ENCODE results near the gene GATD1.
A peak's percentile ranks its signal among the peaks of the same experiment; 100 is the strongest.

Gene GATD1

DNA sequence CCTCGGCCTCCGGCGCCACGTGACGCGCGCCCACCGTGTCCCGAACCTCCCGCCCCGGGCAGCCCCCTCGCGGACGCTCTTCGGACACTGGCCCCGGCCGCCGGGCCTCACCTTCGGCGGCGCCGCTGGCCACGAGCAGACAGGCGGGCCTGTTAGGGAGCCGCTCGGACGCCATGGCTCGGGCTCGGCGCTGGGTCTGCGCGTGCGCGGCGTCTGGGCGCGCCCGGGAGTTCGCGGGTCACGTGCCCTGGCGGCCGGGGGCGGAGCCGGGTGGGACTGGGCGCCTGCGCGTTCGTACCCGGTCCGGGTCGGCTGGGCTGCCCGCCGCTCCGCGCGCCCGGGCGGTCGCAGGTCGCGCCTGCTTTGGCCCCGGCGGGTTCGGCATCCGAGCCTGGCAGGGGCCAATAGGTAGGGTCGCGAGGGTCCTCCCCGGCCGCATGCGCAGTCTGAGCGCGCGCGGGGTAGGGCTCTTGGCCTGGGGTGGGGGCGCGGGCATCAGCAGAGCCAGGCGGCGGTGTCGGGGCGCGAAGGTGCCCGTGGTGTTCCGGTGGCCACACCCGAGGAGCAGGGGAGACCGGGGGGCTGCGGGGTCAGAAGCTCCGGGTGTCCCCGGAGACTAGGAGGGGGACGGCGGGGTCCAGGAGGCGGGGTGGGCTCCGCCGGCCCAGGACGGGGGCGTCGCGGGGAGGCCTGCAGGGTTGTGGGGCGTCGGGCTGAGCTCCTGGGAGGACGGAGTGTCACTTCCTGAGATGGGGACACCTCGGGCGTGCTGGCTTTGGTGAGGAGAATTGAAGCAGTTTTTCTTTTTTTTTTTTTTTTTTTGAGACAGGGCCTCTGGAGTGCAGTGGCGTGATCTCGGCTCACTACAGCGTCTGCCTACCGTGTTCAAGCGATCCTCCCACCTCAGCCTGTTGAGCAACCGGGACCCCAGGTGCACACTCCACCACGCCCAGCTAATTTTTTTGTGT lies at the start of gene GATD1:
GATD1 (minus strand) TSS at position 200 of the 968 bp plus-strand sequence; CDS start at position 175, 25 bp downstream.
- H3K4me3 ChIP-seq (ENCODE audit: control insufficient read depth, low read depth, low read length): peak within 1 kb of the TSS; percentile 92
- no peak for TF ChIP-seq CTCF (IDR thresholded peaks at IDR 0.05; ENCODE audit: control insufficient read depth, insufficient read depth, low read depth, low read length, missing control alignments)
- no peak for DNase-seq (ENCODE audit: low read depth)

DNA sequence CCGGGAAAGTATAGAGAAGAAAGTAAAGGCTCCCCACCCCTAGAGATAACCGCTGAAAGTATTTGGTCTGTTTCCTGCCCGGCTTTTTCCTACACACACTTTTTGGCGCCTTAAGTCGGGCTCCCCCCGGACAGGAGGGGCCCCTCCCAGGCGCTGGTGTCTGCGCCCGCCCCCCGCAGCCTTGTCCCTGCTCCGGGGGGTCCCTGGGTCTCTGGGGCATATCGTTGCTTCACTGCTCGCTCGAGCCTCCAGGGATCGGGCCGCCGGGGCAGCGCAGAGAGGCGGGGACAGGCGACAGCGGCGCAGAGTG lies 49.5 kb upstream of the GATD1 start:
- TF ChIP-seq CTCF (IDR thresholded peaks at IDR 0.05; ENCODE audit: control insufficient read depth, insufficient read depth, low read depth, low read length, missing control alignments): no peak
- peak overlapping the region; percentile 14 for H3K4me3 ChIP-seq (ENCODE audit: control insufficient read depth, low read depth, low read length)

DNA sequence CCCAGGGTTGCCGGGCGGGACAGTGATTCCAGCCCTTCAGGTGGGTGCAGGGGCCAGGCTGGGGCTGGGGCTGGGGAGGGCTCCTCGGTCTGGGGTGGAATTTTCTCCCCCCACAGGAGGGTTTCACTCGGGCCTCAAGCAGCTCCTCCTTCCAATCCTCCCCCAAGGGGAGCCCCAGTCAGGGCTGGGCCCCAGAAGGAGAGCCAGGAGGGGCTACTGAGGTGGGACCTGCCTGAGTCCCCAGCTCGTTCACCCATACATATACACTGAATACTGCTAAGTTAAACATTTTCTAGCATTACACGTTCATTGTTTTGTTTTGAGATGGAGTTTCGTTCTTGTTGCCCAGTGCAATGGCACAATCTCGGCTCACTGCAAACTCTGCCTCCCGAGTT lies 48.9 kb upstream of the GATD1 start:
- DNase-seq (ENCODE audit: low read depth): no peak
- TF ChIP-seq CTCF (IDR thresholded peaks at IDR 0.05; ENCODE audit: control insufficient read depth, insufficient read depth, low read depth, low read length, missing control alignments): no peak
- H3K4me3 ChIP-seq (ENCODE audit: control insufficient read depth, low read depth, low read length): no peak overlapping the region

More for the DNA sequence above, 49.5 kb upstream of the GATD1 start:
- no peak for DNase-seq (ENCODE audit: low read depth)

- no peak for TF ChIP-seq CTCF (IDR thresholded peaks at IDR 0.05; ENCODE audit: control insufficient read depth, insufficient read depth, low read depth, low read length, missing control alignments)
- no peak for DNase-seq (ENCODE audit: low read depth)
- H3K4me3 ChIP-seq (ENCODE audit: control insufficient read depth, low read depth, low read length): no peak overlapping the region
Observed at GRCh38 chr11:825366-826226, 48.3 kb upstream of the GATD1 start.

GRCh38 chr11:824942-825341 lies 47.7 kb upstream of the GATD1 start:
- no peak overlapping the region for H3K4me3 ChIP-seq (ENCODE audit: control insufficient read depth, low read depth, low read length)
- TF ChIP-seq CTCF (IDR thresholded peaks at IDR 0.05; ENCODE audit: control insufficient read depth, insufficient read depth, low read depth, low read length, missing control alignments): no peak
- DNase-seq (ENCODE audit: low read depth): no peak

DNA sequence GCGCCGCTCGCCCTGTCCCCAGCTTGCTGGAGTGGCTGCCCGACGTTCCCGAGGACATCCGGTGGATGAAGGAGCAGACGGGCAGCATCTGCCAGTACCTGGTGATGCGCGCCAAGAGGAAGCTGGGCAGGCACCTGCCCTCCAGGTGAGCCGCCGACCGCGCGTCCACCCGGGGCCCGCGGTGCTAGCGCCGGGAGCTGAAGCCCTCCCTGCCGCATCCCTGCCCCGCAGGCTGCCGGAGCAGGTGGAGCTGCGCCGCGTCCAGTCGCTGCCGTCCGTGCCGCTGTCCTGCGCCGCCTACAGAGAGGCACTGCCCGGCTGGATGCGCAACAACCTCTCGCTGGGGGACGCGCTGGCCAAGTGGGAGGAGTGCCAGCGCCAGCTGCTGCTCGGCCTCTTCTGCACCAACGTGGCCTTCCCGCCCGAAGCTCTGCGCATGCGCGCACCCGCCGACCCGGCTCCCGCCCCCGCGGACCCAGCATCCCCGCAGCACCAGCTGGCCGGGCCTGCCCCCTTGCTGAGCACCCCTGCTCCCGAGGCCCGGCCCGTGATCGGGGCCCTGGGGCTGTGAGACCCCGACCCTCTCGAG lies 47.1 kb upstream of the GATD1 start:
- DNase-seq (ENCODE audit: low read depth): no peak
- TF ChIP-seq CTCF (IDR thresholded peaks at IDR 0.05; ENCODE audit: control insufficient read depth, insufficient read depth, low read depth, low read length, missing control alignments): no peak
- no peak overlapping the region for H3K4me3 ChIP-seq (ENCODE audit: control insufficient read depth, low read depth, low read length)
